HL-60/S4 treated with phorbol 12-myristate 13-acetate at 8.2 ng/mL for 4 days and 3 days (cell line): Measurements from ENCODE around the gene MICU1.

Experiments used
- in situ Hi-C: fragments of 300-500 bp; cut with MboI; formaldehyde crosslinking; loops from 2 replicates; pipeline ENCODE4 v1.15.0; 2022; ENCODE audit warnings: low sequenced_read_pairs

Gene MICU1

DNA sequence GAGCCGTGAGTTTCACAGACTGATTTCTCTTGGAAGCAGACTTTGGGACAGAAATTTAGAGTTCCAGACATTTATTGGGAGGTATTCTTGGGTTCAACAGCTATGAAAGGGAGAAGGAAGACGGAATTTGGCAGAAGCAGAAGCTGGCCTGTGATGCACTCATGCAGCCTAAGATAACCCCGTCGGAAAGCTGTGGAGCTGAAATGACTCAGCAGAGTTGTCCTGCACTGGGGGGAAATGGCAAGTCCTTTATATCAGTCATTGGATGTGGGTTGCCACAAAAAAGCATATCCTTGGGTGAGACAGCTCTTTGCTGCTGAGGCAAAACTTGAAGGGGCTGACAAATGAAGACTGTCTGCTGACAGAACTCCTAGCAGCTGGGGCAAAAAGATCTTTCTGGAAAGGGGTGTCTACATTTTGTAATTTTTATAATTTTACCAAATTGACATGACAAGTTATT lies 11.5 kb upstream of the MICU1 start:
- in situ Hi-C loops: no loop called here

DNA sequence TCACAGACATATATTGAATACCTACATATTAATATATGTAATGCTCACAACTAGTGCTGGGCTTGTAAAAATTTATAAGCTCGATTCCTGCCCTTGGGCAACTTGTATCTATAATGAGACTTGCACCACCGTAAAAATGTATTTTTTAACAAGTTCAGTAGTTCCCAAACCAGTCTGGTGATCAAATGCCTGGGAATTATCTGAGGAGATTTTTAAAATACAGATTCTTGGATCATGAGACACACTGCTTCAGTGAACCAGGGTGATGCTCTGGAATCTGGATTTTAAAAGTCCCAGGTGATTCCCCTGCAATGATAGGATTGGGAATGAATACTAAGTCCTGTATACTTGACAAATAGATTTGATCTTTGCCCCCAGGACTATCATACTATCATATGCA lies 4.3 kb upstream of the MICU1 start:
- in situ Hi-C loops: no loop called here

GRCh38 chr10:72626444-72626754 lies 520 bp upstream of the MICU1 start:
- in situ Hi-C loops: no loop called here

DNA sequence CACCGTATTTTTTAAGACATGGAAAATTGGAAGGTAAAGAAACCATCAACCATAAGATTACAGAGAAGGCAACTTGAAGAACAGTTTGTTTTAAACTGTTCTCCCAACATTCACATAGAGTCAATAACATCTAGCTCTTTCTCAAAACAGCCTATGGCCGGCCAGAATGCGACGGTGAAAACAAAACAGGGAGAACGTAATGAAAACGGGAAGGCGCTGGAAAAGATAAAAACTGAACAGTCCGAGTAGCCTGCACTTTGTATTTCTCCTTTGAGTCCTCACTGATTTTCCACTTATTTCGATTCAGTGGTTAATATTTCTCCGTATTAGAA lies 637 bp downstream of the MICU1 start:
- in situ Hi-C loops: no loop called here

DNA sequence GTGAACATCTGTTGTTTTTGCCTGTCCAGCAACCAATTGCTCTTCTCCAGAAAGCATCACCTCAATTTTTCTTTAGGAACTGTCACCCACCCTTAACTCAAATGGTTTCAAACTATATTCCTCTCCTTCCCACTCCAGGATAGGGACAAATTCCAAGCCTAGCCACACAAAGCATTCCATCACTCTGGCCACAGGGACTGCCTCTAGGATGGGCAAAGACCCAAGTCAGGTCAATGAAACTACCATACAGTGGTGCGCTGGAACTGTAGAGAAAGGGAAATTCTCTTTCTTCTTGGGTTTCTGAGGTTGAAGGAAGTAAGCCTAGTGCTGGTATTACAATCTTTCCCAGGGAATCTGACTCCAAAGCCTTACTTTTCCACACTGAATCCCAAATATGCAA lies 3.6 kb downstream of the MICU1 start:
- in situ Hi-C loops: no loop called here

- in situ Hi-C loops: no loop called here
These were observed 9.2 kb downstream of the MICU1 start for GRCh38 chr10:72616716-72617115.

DNA sequence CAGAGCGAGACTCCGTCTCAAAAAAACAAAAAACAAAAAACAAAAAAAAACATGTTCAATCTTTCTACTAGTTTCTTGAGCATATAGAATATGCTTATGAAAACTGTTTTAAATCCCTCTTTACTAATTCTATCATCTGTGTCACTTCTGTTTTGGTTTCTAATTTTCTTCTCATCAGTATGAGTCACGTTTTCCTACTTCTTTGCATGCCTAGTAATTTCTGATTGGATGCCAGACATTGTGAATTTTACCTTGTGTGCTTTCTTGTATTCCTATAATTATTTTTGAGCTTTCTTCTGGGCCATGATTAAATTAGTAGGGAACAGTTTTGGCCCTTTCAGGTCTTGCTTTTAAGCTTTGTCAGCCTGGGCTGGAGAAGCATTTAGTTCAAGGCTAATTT lies 9.9 kb downstream of the MICU1 start:
- in situ Hi-C loops: no loop called here

DNA sequence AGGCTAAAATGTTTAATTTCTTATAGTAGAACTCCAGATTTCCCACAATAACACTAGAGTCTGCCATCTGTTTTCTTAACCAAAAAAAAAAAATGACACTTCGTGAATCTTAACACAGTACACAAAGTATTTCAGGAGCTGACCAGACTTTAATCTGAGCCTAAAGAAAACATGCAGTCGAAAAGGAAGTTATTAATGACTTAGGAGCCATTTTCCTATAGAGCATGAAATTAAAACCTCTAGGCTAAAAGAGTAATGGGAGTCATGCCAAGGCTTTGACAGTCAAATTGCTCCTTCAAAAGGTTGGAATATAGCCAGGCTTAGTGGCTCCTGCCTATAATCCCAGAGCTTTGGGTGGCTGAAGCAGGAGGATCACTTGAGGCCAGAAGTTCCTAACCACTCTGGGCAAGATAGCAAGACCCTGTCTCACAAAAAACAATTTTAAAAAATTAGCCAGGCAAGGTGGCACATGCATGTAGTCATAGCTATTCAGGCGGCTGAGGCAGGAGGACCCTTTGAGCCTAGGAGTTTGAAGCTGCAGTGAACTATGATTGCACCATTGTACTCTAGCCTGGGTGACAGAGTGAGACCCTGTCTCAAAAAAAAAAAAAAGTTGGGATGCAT lies 13.6 kb downstream of the MICU1 start:
- in situ Hi-C loops: no loop called here

DNA sequence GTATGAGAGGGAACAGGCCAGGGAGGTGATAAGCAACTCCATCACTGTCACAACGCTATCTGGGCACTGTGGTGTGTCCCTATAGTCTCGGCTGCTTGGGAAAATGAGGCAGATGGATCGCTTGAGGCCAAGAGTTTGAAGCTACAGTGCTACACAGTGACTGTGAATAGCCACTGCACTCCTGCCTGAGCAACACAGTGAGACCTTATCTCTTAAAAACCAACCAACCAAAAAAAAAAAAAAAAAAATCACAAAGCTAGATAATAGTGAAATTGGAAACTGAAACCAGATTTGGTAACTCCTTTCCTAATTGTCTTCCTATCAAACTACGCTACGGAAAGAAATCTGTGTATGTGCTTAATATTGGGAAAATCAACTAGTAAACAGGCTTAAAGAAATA lies 14.1 kb downstream of the MICU1 start:
- in situ Hi-C loops: no loop called here

DNA sequence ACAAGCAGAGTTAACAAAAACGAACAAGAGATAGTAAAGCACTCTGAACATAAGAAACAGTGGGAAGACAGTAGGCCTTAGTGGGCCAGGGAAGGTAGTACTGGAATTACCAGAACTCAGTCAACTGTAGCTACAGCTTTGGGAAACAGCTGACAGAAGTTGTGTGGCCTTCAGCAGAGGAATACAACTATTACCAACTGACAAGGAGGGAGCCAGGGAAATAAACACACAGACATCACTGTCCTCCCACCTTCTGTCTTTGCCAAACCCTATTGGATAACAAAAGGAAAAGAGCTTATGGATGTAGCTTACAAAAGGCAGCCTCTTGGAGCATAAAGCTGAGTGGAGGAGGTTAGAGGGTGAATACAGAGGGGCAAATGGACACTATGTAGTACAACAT lies 15.4 kb downstream of the MICU1 start:
- in situ Hi-C loops: no loop called here

DNA sequence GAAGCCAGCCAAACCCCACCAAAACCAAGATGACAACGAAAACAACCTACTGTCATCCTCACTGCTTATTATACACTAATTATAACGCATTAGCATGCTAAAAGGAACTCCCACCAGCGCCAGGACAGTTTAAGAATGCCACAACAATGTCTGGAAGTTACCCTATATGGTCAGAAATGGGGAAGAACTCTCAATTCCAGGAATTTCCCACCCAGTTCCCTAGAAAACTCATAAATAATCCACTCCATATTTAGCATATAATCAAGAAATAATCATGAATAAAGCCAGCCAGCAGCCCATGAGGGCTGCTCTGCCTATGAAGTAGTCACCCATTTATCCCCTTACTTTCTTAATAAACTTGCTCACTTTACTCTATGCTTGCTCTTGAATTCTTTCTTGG lies 20.8 kb downstream of the MICU1 start:
- in situ Hi-C loops: no loop called here

DNA sequence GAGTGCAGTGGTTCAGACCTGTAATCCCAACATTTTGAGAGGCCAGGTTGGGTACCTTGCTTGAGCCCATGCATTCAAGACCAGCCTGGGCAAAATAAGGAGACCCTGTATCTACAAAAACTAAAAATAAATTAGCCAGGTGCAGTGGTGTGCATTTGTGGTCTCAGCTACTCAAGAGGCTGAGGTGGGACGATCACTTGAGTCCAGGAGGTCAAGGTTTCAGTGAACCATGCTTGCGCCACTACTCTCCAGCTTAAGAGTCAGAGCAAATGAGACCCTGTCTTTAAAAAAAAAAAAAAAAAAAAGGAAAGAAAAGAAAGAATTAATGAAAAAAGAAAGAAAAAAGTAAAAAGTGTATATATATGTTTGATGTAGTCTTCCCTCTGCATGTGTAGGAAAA lies 24.7 kb downstream of the MICU1 start:
- in situ Hi-C loops: no loop called here

DNA sequence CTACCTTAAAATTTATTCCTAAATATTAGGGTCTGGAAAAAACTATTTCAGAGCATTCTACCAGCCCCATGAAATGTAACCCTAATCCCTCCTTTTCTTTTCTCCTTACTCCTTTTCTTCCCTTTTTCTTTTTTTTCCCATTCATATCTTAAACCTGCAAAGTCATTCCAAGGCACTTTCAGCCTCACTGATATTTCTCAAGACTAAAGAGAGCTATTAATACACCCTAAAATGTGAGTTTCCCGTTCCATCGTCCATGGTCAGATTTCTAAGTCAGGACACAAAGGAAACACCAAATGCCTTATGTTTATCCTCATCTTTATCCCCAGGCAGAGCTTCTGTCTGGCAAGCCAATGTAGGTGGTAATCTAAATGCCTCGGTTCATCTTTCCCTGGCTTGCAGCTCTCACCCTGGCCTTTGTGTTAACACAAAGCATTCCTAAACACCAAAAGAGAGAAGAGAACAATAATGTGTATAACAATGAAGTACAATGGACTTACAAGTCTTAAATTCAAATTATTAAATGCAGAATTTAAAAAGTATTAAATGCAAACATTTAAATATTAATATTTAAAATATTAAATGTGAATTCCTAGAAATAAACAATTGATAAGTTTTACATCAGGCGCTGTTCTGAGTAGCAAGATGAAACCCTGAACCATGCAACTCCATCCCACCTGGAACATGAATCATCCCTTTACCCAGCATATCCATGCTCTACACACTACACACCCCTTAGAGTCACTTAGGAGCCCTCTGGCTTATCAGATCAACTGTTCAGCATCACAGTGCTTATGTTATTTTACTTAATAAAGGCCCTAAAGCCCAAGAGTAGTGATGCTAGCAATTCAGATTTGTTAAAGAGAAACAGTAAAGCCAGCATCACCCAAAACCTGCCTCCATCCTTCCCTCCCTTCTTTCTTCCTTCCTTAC lies 26.8 kb downstream of the MICU1 start:
- in situ Hi-C loops: no loop called here

DNA sequence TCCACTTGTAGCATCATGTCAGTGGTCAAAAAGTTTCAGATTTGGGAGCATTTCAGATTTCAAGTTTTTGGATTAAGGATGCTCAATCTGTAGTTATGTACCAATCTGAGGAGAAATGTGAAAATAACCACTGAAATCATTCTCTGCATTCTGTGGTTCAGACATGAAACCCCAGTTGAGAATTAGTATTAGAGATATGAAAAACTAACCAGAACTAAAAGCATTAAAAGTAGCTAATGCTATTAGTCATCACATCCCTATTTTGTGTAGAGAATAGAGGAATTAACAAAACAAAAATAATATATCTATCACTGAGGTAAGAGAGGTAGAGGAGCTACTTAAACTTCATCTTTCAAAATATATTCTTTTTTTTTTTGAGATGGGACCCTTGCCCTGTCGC lies 28.0 kb downstream of the MICU1 start:
- in situ Hi-C loops: no loop called here

DNA sequence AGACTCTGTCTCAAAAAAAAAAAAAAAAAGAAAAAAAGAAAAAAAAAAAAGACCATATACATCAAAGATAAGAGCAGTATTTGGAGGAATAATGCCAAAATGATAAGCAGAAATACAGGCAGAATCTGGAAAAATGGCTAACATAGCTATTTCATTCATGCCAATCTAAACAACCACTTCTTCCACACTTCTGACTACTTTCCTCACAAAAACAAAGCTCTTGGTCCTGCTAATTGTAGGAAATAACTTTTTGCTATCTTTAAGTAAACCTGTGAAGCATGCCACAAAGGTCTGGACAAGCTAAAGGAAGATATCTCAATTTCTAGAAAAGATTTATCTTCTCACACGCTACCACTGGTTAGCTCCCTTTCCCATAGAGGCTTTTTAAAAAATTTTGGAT lies 30.4 kb downstream of the MICU1 start:
- in situ Hi-C loops: no loop called here

DNA sequence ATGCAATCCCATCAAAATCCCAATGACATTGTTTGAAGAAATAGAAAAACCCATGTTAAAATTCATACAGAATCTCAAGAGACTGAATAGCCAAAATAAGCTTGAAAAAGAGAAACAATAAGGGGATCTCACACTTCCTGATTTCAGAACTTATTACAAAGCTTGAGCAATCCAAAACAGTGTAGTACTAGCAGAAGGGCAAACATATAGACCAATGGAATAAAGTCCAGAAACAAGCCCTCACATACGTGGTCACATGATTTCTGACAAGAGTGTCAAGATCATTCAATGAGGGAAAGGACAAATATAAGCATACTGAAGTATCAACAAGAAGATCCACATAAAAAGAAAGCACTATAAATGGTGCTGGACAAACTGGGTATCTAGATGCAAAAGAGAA lies 31.9 kb downstream of the MICU1 start:
- in situ Hi-C loops: no loop called here

DNA sequence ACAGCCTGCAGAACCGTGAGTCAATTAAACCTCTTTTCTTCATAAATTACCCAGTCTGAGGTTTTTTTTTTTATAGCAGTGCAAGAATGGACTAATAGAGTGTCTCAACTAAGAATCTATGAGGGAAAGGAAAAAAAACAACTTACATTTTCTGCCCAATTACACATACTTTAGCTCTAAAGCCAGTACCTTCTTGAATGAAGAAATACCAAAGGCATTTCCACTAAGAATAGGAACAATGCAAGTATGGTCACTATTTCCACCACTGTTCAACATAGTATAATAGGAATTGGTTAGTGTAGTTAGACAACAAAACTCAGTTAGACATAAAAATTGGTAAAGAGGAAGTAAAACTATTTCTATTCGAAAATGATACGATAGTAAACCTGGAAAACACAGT lies 37.6 kb downstream of the MICU1 start:
- in situ Hi-C loops: no loop called here

DNA sequence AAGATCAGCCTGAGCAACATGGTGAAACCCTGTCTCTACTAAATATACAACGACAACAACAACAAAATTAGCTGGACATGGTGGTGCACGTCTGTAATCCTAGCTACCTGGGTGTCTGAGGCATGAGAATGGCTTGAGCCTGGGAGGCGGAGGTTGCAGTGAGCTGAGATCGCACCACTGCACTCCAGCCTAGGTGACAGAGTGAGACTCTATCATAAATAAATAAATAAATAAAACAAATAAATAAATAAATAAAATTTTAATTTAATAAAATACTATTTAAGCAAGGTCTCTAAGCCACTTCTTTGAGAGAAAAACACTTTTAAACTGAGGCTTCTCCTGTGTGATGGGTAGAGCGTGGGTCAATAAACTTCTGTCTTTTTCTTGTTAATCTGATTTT lies 38.3 kb downstream of the MICU1 start:
- in situ Hi-C loops: no loop called here

DNA sequence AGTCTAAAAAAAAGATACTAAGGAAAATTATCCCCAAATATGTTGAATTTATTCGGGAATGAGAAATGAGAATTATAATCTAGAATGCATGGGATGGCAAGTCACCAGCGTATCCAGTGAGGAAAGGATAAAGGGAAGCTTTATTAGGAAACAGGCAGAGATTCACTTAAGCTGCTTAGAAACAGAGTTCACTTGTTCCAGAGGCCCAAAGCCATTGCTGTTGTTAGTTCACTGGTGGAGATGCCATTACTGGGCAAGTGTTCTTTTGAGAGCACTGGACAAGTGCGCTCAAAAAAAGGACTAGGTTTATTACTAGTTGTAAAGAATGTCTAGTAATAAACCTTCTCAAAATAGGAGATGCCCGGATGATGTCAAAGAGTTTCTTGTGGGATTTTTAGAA lies 51.2 kb downstream of the MICU1 start:
- in situ Hi-C loops: no loop called here

GRCh38 chr10:72573079-72573478 lies 52.8 kb downstream of the MICU1 start:
- in situ Hi-C loops: no loop called here

DNA sequence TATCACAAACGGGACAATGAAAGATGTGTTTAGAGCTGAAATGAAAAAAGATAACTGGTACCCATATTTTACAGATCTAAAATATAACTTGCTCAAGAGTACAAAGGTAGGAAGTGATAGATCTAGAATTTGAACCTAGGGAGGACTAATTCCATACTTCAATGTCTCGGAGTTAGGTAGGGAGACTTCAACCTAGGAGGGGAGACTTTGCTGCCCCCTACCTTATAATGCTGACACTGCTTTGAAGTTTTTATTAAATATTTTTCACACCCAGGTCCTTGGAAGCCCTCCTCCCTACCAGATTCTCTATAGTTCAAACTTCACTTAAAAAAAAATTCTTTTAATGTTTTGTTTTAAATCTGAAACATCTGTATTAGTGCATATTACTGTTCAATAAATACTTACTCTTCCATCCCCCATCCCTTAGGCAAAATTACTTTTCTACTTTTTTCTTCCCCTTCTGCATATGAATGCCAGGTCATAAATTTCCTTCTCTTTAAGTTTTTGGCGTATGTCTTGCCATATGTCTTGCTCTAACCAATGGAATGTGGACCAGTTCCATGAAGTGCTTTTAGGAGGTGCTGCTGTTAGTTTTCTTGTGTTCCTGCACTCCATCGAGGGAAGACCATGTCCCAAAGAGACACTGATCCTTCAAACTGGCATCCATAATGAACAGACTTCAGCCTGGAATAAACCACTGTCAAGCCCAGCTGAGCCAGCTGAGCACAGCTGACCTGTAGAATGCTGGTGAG lies 57.8 kb downstream of the MICU1 start:
- in situ Hi-C loops: no loop called here

DNA sequence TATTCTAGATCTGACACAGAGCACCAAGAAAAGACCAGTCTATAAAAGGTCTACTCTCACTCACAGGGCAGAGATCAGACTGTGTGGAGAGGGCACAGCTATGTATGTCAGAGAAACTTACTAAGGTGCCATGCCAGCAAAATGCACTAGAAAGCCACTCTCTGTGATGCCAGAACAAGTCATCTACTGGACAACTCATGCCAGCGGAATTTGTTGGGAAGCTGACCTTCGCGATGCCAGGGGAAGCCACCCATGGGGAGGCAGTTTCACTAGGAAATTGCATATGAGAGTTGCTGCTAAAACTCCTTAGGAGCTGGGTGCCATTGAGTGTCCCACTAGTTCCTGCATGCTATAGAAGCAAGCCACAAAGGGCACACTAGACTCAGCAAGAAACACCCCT lies 58.5 kb downstream of the MICU1 start:
- in situ Hi-C loops: no loop called here
